ENCODE measurements around the gene PTPRG. TPM values are rescaled to one million over a fixed set of nuclear protein-coding genes. Genes with fewer than 3 reads are reported as not detected.

Gene PTPRG
- total and polyA plus RNA-seq, 2 donors, result 22.7 to 95.3 TPM

GRCh38 chr3:61646851-61647525 is 85.6 kb downstream of the PTPRG start:
- Histone ChIP-seq H3K36me3 (ENCODE audit: insufficient read depth) (no peaks in the 10 kb centered on the region), H3K4me3 (ENCODE audit: low read depth, low read length) (no peak overlapping the region), H3K4me1 (ENCODE audit: insufficient read depth) (peaks cover 2% of the 10 kb centered on the region), H3K27ac (ENCODE audit: low read depth) (no peak overlapping the region)
- no peak for DNase-seq (ENCODE audit: extremely low spot score)
- WGBS, result 59% methylated on average over 7 of the region's 7 CpGs

DNA sequence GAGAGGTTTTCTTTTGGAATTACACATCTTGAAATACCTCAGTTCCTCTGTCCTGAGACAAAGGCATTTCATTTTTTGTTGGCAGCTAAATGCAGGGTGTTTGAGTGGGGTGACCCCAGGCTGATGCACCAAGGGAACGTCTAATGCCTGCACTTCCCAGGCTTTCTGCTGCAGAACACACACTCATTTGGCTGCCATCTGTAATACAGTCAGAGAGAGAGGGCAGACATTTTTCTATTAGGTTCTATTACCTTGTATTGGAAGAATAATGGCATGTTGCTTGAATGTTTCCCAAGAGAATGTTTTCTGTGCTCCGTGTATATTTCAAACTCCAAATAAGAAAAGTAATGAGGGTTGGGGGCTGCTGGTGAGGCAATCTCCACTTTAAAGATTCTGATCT is 87.1 kb downstream of the PTPRG start:
- Histone ChIP-seq H3K4me3 (ENCODE audit: low read depth, low read length) (no peak overlapping the region), H3K36me3 (ENCODE audit: insufficient read depth) (no peaks in the 10 kb centered on the region), H3K27ac (ENCODE audit: low read depth) (no peak overlapping the region), H3K4me1 (ENCODE audit: insufficient read depth) (peaks cover 2% of the 10 kb centered on the region)
- DNase-seq (ENCODE audit: extremely low spot score), result no peak
- 73% methylated on average over 2 of the region's 2 CpGs for WGBS

GRCh38 chr3:61649381-61650170 is 88.2 kb downstream of the PTPRG start:
- H3K36me3 ChIP-seq (ENCODE audit: insufficient read depth), result no peaks in the 10 kb centered on the region
- no peak for DNase-seq (ENCODE audit: extremely low spot score)
- no peak overlapping the region for H3K27ac ChIP-seq (ENCODE audit: low read depth)
- peaks cover 2% of the 10 kb centered on the region for H3K4me1 ChIP-seq (ENCODE audit: insufficient read depth)
- no peak overlapping the region for H3K4me3 ChIP-seq (ENCODE audit: low read depth, low read length)
- 72% methylated on average over 5 of the region's 5 CpGs for WGBS

DNA sequence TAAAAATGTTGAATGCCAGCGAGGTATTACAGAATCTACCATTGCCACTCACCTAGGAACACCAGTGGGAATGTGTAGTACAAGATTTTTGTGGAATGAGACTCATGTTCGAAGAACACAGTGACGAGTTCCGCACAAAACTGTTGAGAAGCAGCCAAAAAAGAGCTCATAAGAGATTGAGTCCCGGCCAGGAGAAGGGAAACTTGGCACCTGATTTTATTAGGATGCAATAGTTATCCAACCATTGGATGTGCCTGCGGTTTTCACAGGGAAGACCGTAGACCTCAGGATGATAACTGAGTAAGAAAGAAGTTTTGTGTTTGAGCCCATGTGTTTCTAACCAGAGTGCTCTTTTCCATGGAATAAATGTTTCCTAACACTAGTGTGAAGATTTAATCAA is 88.9 kb downstream of the PTPRG start:
- WGBS, result 54% methylated on average over 7 of the region's 7 CpGs
- peaks cover 2% of the 10 kb centered on the region for H3K4me1 ChIP-seq (ENCODE audit: insufficient read depth)
- no peak overlapping the region for H3K4me3 ChIP-seq (ENCODE audit: low read depth, low read length)
- no peak overlapping the region for H3K27ac ChIP-seq (ENCODE audit: low read depth)
- no peaks in the 10 kb centered on the region for H3K36me3 ChIP-seq (ENCODE audit: insufficient read depth)
- DNase-seq (ENCODE audit: extremely low spot score), result peak; percentile 86

DNA sequence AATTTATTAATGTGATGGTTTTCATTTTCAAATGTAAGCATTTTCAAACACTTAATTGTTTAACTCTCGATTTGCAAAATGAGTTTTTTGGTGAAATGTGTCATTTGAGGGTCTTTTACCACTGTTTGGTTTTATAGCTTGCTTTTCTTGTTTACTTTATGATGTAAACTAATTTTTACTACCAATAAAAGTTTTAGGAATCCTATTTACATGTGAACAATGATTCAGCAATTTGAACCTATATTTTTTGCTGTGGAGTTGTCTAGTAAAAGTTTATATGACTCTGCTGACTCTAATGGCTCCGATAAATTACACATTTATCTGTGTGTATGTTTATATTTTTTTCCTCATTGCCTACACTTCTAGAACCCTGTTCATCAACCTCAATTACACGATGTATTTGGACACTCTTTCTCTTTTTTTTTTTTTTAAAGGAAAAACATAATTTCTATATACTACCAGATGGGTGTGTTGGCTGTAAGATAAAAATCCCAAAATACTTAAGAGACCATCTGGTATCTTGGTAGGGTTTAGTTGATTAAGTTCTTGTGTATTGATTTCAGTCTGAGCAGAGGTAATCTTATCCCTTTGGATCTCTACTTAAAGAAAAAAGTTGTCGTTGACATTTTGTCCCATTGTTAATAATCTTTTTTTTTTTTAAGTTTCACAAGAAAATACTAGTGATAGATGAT is 89.5 kb downstream of the PTPRG start:
- H3K27ac ChIP-seq (ENCODE audit: low read depth), result no peak overlapping the region
- H3K36me3 ChIP-seq (ENCODE audit: insufficient read depth), result no peaks in the 10 kb centered on the region
- H3K4me3 ChIP-seq (ENCODE audit: low read depth, low read length), result no peak overlapping the region
- WGBS, result 54% methylated on average over 4 of the region's 4 CpGs
- no peak for DNase-seq (ENCODE audit: extremely low spot score)
- peaks cover 2% of the 10 kb centered on the region for H3K4me1 ChIP-seq (ENCODE audit: insufficient read depth)

DNA sequence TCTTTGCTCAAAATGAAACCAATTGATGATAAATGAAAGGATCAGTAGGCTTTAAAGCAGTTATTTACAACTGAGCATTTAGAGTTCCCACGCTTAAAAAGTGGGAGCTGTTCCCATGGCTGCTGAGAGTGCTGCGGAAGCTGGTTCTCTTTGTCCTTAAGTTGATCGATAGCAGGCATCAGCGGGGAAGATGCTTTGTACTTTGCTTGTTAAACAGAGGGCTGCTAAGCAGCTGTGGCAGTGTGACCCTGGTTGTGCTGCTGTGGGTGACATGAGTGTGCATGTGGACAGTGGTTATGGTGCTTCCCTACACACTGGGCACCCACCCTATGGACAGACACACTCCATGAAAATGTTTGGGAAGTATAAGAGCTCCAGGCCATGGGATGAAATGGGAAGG is 96.3 kb downstream of the PTPRG start:
- no peak overlapping the region for H3K27ac ChIP-seq (ENCODE audit: low read depth)
- DNase-seq (ENCODE audit: extremely low spot score), result no peak
- no peak overlapping the region for H3K4me3 ChIP-seq (ENCODE audit: low read depth, low read length)
- no peaks in the 10 kb centered on the region for H3K36me3 ChIP-seq (ENCODE audit: insufficient read depth)
- 67% methylated on average over 4 of the region's 4 CpGs for WGBS
- no peaks in the 10 kb centered on the region for H3K4me1 ChIP-seq (ENCODE audit: insufficient read depth)

GRCh38 chr3:61662861-61663260 is 101.5 kb downstream of the PTPRG start:
- no peaks in the 10 kb centered on the region for H3K4me1 ChIP-seq (ENCODE audit: insufficient read depth)
- H3K27ac ChIP-seq (ENCODE audit: low read depth), result no peak overlapping the region
- H3K4me3 ChIP-seq (ENCODE audit: low read depth, low read length), result no peak overlapping the region
- 96% methylated on average over 8 of the region's 8 CpGs for WGBS
- DNase-seq (ENCODE audit: extremely low spot score), result no peak
- no peaks in the 10 kb centered on the region for H3K36me3 ChIP-seq (ENCODE audit: insufficient read depth)

GRCh38 chr3:61663356-61664104 is 102.2 kb downstream of the PTPRG start:
- H3K27ac ChIP-seq (ENCODE audit: low read depth), result no peak overlapping the region
- DNase-seq (ENCODE audit: extremely low spot score), result no peak
- 84% methylated on average over 8 of the region's 8 CpGs for WGBS

GRCh38 chr3:61664105-61664482 is 102.7 kb downstream of the PTPRG start:
- no peaks in the 10 kb centered on the region for H3K36me3 ChIP-seq (ENCODE audit: insufficient read depth)
- no peak for DNase-seq (ENCODE audit: extremely low spot score)
- no peak overlapping the region for H3K4me3 ChIP-seq (ENCODE audit: low read depth, low read length)
- no peaks in the 10 kb centered on the region for H3K4me1 ChIP-seq (ENCODE audit: insufficient read depth)
- no peak overlapping the region for H3K27ac ChIP-seq (ENCODE audit: low read depth)
- 70% methylated on average over 2 of the region's 2 CpGs for WGBS

More at GRCh38 chr3:61663356-61664104, 102.2 kb downstream of the PTPRG start:
- no peaks in the 10 kb centered on the region for H3K4me1 ChIP-seq (ENCODE audit: insufficient read depth)
- H3K4me3 ChIP-seq (ENCODE audit: low read depth, low read length), result no peak overlapping the region
- no peaks in the 10 kb centered on the region for H3K36me3 ChIP-seq (ENCODE audit: insufficient read depth)

- Histone ChIP-seq H3K4me3 (ENCODE audit: low read depth, low read length) (no peak overlapping the region), H3K27ac (ENCODE audit: low read depth) (no peak overlapping the region), H3K36me3 (ENCODE audit: insufficient read depth) (no peaks in the 10 kb centered on the region), H3K4me1 (ENCODE audit: insufficient read depth) (no peaks in the 10 kb centered on the region)
- 69% methylated on average over 3 of the region's 3 CpGs for WGBS
- no peak for DNase-seq (ENCODE audit: extremely low spot score)
Measured at GRCh38 chr3:61665121-61665520, 103.8 kb downstream of the PTPRG start.

DNA sequence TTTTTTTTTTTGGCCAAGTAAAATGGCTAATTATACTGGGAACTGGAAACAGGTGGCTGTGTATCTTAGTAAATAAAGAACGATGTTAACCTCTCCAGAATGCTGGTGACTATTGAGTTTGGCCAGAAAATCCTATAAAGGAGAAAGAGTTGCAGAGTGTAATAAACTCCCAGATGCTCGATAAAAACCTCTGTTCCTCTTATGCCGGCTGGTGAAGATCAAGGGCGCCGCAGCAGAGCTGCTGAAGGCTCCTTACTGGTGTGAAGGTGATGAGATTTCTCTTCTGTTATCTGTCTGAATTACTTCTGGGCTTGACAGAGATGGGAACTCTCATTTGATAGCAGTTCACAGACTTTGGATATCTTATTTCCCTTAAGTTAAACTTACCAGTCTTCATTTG is 104.6 kb downstream of the PTPRG start:
- 45% methylated on average over 5 of the region's 5 CpGs for WGBS
- Histone ChIP-seq H3K4me1 (ENCODE audit: insufficient read depth) (no peaks in the 10 kb centered on the region), H3K36me3 (ENCODE audit: insufficient read depth) (no peaks in the 10 kb centered on the region), H3K4me3 (ENCODE audit: low read depth, low read length) (no peak overlapping the region), H3K27ac (ENCODE audit: low read depth) (no peak overlapping the region)
- no peak for DNase-seq (ENCODE audit: extremely low spot score)

GRCh38 chr3:61666615-61667330 is 105.4 kb downstream of the PTPRG start:
- no peak for DNase-seq (ENCODE audit: extremely low spot score)
- no peaks in the 10 kb centered on the region for H3K36me3 ChIP-seq (ENCODE audit: insufficient read depth)
- H3K27ac ChIP-seq (ENCODE audit: low read depth), result no peak overlapping the region
- WGBS, result 87% methylated on average over 6 of the region's 6 CpGs
- H3K4me1 ChIP-seq (ENCODE audit: insufficient read depth), result no peaks in the 10 kb centered on the region
- no peak overlapping the region for H3K4me3 ChIP-seq (ENCODE audit: low read depth, low read length)

DNA sequence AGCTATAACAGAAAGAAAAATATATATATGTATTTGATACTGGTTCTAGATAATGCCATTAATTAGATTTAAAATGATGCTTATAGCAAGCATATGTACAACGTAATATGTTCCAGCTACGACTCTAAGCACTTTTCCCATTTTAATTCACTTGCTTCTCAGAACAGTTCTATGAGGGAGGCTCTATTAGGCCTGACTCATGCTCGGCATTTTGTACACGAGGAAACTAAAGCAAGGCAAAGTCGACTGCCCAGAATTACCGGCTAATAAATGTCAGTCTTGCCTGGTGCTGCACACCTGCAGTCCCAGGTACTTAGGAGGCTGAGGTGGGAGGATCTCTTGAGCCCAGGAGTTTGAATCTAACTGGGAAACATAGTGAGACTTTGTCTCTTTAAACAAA is 106.0 kb downstream of the PTPRG start:
- 83% methylated on average over 6 of the region's 6 CpGs for WGBS
- H3K36me3 ChIP-seq (ENCODE audit: insufficient read depth), result no peaks in the 10 kb centered on the region
- no peak overlapping the region for H3K4me3 ChIP-seq (ENCODE audit: low read depth, low read length)
- no peak overlapping the region for H3K27ac ChIP-seq (ENCODE audit: low read depth)
- DNase-seq (ENCODE audit: extremely low spot score), result no peak
- H3K4me1 ChIP-seq (ENCODE audit: insufficient read depth), result no peaks in the 10 kb centered on the region
